HepG2 (cell line): ENCODE data around the gene NFE2L1. TPM values are rescaled to one million over a fixed set of nuclear protein-coding genes. Genes with fewer than 3 reads are reported as not detected.

Source experiments
- CREB3 ChIP-seq: sonication (generic); formaldehyde crosslinking; IDR thresholded peaks from 2 replicates; pipeline ENCODE4 v1.5.0; 2020; ENCODE audit warnings: missing genetic modification reagents
- ETV5 ChIP-seq: IDR thresholded peaks from 2 replicates; pipeline ENCODE4 v1.6.1; 2018; ENCODE audit warnings: missing biosample characterization, missing genetic modification reagents, inconsistent platforms, borderline replicate concordance
- FOXA3 ChIP-seq: IDR thresholded peaks from 2 replicates; pipeline ENCODE4 v1.6.1; 2016; ENCODE audit warnings: missing genetic modification reagents, missing compliant biosample characterization
- GLI4 ChIP-seq: sonication (generic); formaldehyde crosslinking; IDR thresholded peaks from 2 replicates; pipeline ENCODE4 v1.5.1; 2020; ENCODE audit warnings: missing genetic modification reagents, mild to moderate bottlenecking, moderate library complexity, borderline replicate concordance
- HOXD1 ChIP-seq: sonication (generic); formaldehyde crosslinking; IDR thresholded peaks from 2 replicates; pipeline ENCODE4 v1.5.0; 2020; ENCODE audit warnings: missing genetic modification reagents
- IRF1 ChIP-seq: sonication (generic); formaldehyde crosslinking; IDR thresholded peaks from 2 replicates; pipeline ENCODE4 v1.4.0; 2020; ENCODE audit warnings: low read depth, mild to moderate bottlenecking, missing genetic modification reagents
- KDM5A ChIP-seq: fragments of 200-600 bp; sonication (generic); IDR thresholded peaks from 2 replicates; pipeline ENCODE4 v1.7.0; 2018; ENCODE audit warnings: antibody characterized with exemption, mild to moderate bottlenecking, low read length, borderline replicate concordance
- MBD4 ChIP-seq: IDR thresholded peaks from 2 replicates; pipeline ENCODE4 v1.6.1; 2012; ENCODE audit warnings: low read length, inconsistent platforms, borderline replicate concordance
- MXI1 ChIP-seq: IDR thresholded peaks from 3 replicates; pipeline ENCODE4 v1.6.1; 2012; ENCODE audit warnings: low read depth, low read length, inconsistent platforms, borderline replicate concordance
- NCOR1 ChIP-seq: fragments of 200-600 bp; sonication (generic); IDR thresholded peaks from 2 replicates; pipeline ENCODE4 v1.7.0; 2017; ENCODE audit warnings: antibody characterized with exemption, low read length, borderline replicate concordance
- NPAS2 ChIP-seq: sonication (generic); formaldehyde crosslinking; IDR thresholded peaks from 2 replicates; pipeline ENCODE4 v1.8.0; 2022; ENCODE audit warnings: mild to moderate bottlenecking, missing genetic modification reagents, borderline replicate concordance
- NR2F2 ChIP-seq: IDR thresholded peaks from 2 replicates; pipeline ENCODE4 v1.6.1; 2012; ENCODE audit warnings: low read depth, inconsistent platforms, borderline replicate concordance
- POLR2AphosphoS5 ChIP-seq: IDR thresholded peaks from 2 replicates; pipeline ENCODE4 v1.6.1; 2012; ENCODE audit warnings: low read depth, low read length
- PRMT3 ChIP-seq: sonication (generic); formaldehyde crosslinking; IDR thresholded peaks from 2 replicates; pipeline ENCODE4 v1.8.1; 2022; ENCODE audit warnings: low read depth, mild to moderate bottlenecking, moderate library complexity, missing genetic modification reagents, borderline replicate concordance
- RBM39 ChIP-seq: fragments of 200-400 bp; formaldehyde crosslinking; IDR thresholded peaks from one replicate; pipeline ENCODE4 v1.6.1; 2018; ENCODE audit warnings: antibody characterized with exemption, mild to moderate bottlenecking, low read depth, low read length; ENCODE audit not compliant: poor library complexity, severe bottlenecking
- SIX4 ChIP-seq: sonication (generic); formaldehyde crosslinking; IDR thresholded peaks from 2 replicates; pipeline ENCODE4 v1.4.0; 2020; ENCODE audit warnings: missing genetic modification reagents
- SMC3 ChIP-seq: IDR thresholded peaks from 2 replicates; pipeline ENCODE4 v1.6.1; 2011; ENCODE audit warnings: low read length, improper control_type of control experiment
- TAF15 ChIP-seq: fragments of 200-400 bp; formaldehyde crosslinking; IDR thresholded peaks from one replicate; pipeline ENCODE4 v1.6.1; 2018; ENCODE audit warnings: mild to moderate bottlenecking, low read depth, low read length; ENCODE audit not compliant: poor library complexity, severe bottlenecking
- TBP ChIP-seq: sonication (generic); formaldehyde crosslinking; IDR thresholded peaks from 2 replicates; pipeline ENCODE4 v1.5.0; 2020; ENCODE audit warnings: missing genetic modification reagents
- TP53 ChIP-seq: sonication (generic); formaldehyde crosslinking; conservative IDR thresholded peaks from 2 replicates; pipeline ENCODE4 v1.4.0; 2020; ENCODE audit warnings: missing genetic modification reagents
- WIZ ChIP-seq: sonication (generic); formaldehyde crosslinking; IDR thresholded peaks from 2 replicates; pipeline ENCODE4 v1.5.1; 2020; ENCODE audit warnings: mild to moderate bottlenecking, missing genetic modification reagents
- XRCC5 ChIP-seq: fragments of 200-400 bp; formaldehyde crosslinking; optimal IDR thresholded peaks from 2 replicates; pipeline ENCODE3; 2017; ENCODE audit warnings: mild to moderate bottlenecking, low read length
- ZBTB44 ChIP-seq: sonication (generic); formaldehyde crosslinking; IDR thresholded peaks from 2 replicates; pipeline ENCODE4 v1.4.0; 2020; ENCODE audit warnings: missing genetic modification reagents
- ZNF138 ChIP-seq: sonication (generic); formaldehyde crosslinking; IDR thresholded peaks from 2 replicates; pipeline ENCODE4 v1.5.0; 2020; ENCODE audit warnings: mild to moderate bottlenecking, low read depth, missing genetic modification reagents
- ZNF230 ChIP-seq: sonication (generic); formaldehyde crosslinking; IDR thresholded peaks from 2 replicates; pipeline ENCODE4 v1.4.0; 2020; ENCODE audit warnings: mild to moderate bottlenecking, missing genetic modification reagents
- ZNF614 ChIP-seq: IDR thresholded peaks from 2 replicates; pipeline ENCODE4 v1.6.1; 2018; ENCODE audit warnings: missing biosample characterization, missing genetic modification reagents, inconsistent platforms, borderline replicate concordance
- polyA plus RNA-seq, 8 experiments: library from polyadenylated mRNA; depleted of rRNA in 3 of 8; stranded (reverse) in 7 of 8; unstranded in 1 of 8; fragments of >200 nt; fragmentation: Illumina TruSeq in 4 of 8; extraction: Trizol in 4 of 8; gene quantifications; 2 replicates each; pipeline versions ENCODE4 v1.2.1 to v1.2.3, GENCODE V29; 2011 to 2016; ENCODE audit warnings: low read depth in 4 of 8, missing spikeins in 1 of 8, mixed read lengths in 1 of 8; ENCODE audit not compliant: insufficient read depth in 1 of 8
- total RNA-seq, 5 experiments: library from RNA; depleted of rRNA; stranded (reverse); fragments of >200 nt; fragmentation: Illumina TruSeq; extraction: Trizol; gene quantifications; 2 replicates each; pipeline ENCODE4 v1.2.3, GENCODE V29; 2016; ENCODE audit warnings: low read depth in 1 of 5
- TF ChIP-seq, protein P1 (sequence below): sonication (generic); formaldehyde crosslinking; IDR thresholded peaks from 2 replicates; pipeline ENCODE4 v1.4.0; 2020; ENCODE audit warnings: missing genetic modification reagents

The NFE2L1 gene
- total and polyA plus RNA-seq, 2 of the 13 experiments (the other 11 are each of a cell fraction or from before 2014, with no cell fraction given): 67.0 to 234 TPM

DNA sequence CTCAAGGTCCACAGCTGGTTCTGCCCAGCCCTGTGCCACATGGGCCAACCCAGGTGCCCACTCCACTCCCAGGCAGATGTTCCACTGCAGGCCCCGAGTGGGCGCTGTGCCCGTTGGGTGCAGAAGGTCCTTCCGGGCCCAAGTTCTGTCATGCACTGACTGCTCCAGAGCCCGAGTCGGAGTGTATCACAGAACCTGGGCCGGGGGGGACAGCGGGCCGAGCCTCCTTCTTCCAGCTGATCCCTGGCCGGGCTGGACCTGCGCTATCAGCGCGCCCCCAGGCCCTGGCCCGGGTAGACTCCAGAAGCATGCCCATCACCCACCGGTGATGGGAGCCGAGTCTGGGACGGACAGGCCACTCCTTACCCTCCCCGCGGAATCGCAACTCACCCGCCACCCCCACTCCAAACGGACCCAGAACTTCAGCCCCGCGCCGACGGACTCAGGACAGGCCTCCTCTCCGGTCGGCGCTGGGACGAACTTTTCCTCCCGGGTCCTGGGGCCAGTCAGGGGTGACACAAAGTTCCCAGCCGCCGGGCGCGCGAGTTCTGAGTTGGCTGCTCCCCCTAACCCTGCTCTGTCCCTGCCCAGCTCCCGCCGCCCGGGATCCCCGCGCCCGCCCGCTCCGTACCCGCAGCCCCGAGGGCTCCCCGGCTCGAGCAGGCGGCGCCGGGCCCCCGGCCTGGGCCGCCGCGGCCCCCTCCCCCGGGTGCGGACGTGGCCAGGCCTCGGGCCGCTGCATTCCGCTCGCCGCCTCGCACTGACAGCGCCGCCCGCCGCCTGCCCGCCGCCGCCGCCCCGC lies 10.9 kb upstream of the NFE2L1 start, which contains the start of gene COPZ2 (continued):
- TF ChIP-seq ZBTB44 (CRISPR knock-in tag) (no peak), NR2F2 (no peak), TP53 (no peak), IRF1 (CRISPR knock-in tag) (no peak), GLI4 (CRISPR knock-in tag) (peak; percentile 88; the same call in 1 of the 2 replicates), WIZ (no peak; the same call in 1 of the 2 replicates), SIX4 (no peak), RBM39 (no peak), FOXA3 (no peak), SMC3 (peak; percentile 5; the same call in 1 of the 2 replicates), MXI1 (0 out of 3 replicates have a peak, but pooled peaks have one; percentile 29), TAF15 (no peak), CREB3 (CRISPR knock-in tag) (no peak), HOXD1 (CRISPR knock-in tag) (no peak), NPAS2 (CRISPR knock-in tag) (no peak), ZNF614 (CRISPR knock-in tag) (no peak), NCOR1 (no peak), ZNF230 (no peak), TBP (CRISPR knock-in tag) (no peak), ZNF138 (no peak), MBD4 (no peak), KDM5A (no peak), PRMT3 (no peak), POLR2AphosphoS5 (no peak), ETV5 (CRISPR knock-in tag) (peak; percentile 80), XRCC5 (peak; percentile 75)
- TF ChIP-seq, protein P1, sequence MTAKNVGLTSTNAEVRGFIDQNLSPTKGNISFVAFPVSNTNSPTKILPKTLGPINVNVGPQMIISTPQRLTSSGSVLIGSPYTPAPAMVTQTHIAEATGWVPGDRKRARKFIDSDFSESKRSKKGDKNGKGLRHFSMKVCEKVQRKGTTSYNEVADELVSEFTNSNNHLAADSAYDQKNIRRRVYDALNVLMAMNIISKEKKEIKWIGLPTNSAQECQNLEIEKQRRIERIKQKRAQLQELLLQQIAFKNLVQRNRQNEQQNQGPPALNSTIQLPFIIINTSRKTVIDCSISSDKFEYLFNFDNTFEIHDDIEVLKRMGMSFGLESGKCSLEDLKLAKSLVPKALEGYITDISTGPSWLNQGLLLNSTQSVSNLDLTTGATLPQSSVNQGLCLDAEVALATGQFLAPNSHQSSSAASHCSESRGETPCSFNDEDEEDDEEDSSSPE: no peak
